Liver (tissue), 9 donors: ENCODE measurements around the gene KRTAP16-1. TPM values are rescaled to one million over a fixed set of nuclear protein-coding genes. Genes with fewer than 3 reads are reported as not detected.

Experiments
- DNase-seq: peaks from one replicate; pipeline ENCODE4 v3.0.0-alpha.2; 2017; ENCODE audit warnings: low spot score
- H3K27ac ChIP-seq, 2 donors: one replicate each; pipeline ENCODE4 v1.7.0; 2013; ENCODE audit warnings: inconsistent platforms in 2 of 2, low read length in 2 of 2, control low read depth in 1 of 2, low read depth in 1 of 2, mild to moderate bottlenecking in 1 of 2
- H3K27me3 ChIP-seq, 4 donors: one replicate each; pipeline versions ENCODE4 v1.6.1 to v1.7.0; 2013; ENCODE audit warnings: low read length in 3 of 4, inconsistent platforms in 1 of 4, mild to moderate bottlenecking in 1 of 4, moderate library complexity in 1 of 4; ENCODE audit not compliant: control insufficient read depth in 4 of 4, insufficient read depth in 4 of 4
- H3K36me3 ChIP-seq, 4 donors: one replicate each; pipeline versions ENCODE4 v1.6.1 to v1.7.0; 2013; ENCODE audit warnings: low read length in 3 of 4, mild to moderate bottlenecking in 3 of 4, low read depth in 1 of 4, moderate library complexity in 1 of 4; ENCODE audit not compliant: control insufficient read depth in 4 of 4, insufficient read depth in 3 of 4
- H3K4me1 ChIP-seq, 4 donors: one replicate each; pipeline versions ENCODE4 v1.6.1 to v1.7.0; 2013; ENCODE audit warnings: low read length in 3 of 4, mild to moderate bottlenecking in 3 of 4, moderate library complexity in 1 of 4; ENCODE audit not compliant: control insufficient read depth in 4 of 4, insufficient read depth in 4 of 4
- H3K4me3 ChIP-seq, 3 donors: one replicate each; pipeline versions ENCODE4 v1.6.1 to v1.7.0; 2013; ENCODE audit warnings: low read length in 3 of 3, control low read depth in 1 of 3, low read depth in 1 of 3, mild to moderate bottlenecking in 1 of 3
- H3K9ac ChIP-seq, 2 donors: one replicate each; pipeline ENCODE4 v1.7.0; 2013; ENCODE audit warnings: low read length in 2 of 2, mild to moderate bottlenecking in 2 of 2, moderate library complexity in 2 of 2, control low read depth in 1 of 2, low read depth in 1 of 2
- H3K9me3 ChIP-seq, 4 donors: one replicate each; pipeline versions ENCODE4 v1.6.1 to v1.7.0; 2013; ENCODE audit warnings: low read length in 3 of 4; ENCODE audit not compliant: control insufficient read depth in 4 of 4
- ATF3 ChIP-seq: IDR thresholded peaks from 2 replicates; pipeline ENCODE4 v1.6.1; 2016; ENCODE audit warnings: antibody characterized with exemption
- CTCF ChIP-seq: fragments of 150-350 bp; IDR thresholded peaks from 2 replicates; pipeline ENCODE4 v1.5.1; 2017; ENCODE audit warnings: improper control_type of control experiment, low read depth, low read length; ENCODE audit not compliant: missing input control
- EGR1 ChIP-seq, 2 donors: IDR thresholded peaks; 2 replicates each; pipeline ENCODE4 v1.6.1; 2016 to 2018; ENCODE audit warnings: antibody characterized with exemption in 2 of 2, low read depth in 2 of 2
- FOXA1 ChIP-seq: IDR thresholded peaks from 2 replicates; pipeline ENCODE4 v1.6.1; 2016; ENCODE audit warnings: antibody characterized with exemption
- FOXA2 ChIP-seq: IDR thresholded peaks from 2 replicates; pipeline ENCODE4 v1.6.1; 2016; ENCODE audit warnings: antibody characterized with exemption
- GABPA ChIP-seq, 2 donors: IDR thresholded peaks in 1 of 2; conservative IDR thresholded peaks in 1 of 2; 2 replicates each; pipeline ENCODE4 v1.6.1; 2016; ENCODE audit warnings: antibody characterized with exemption in 2 of 2, mild to moderate bottlenecking in 1 of 2, moderate library complexity in 1 of 2
- HNF4A ChIP-seq, 2 donors: conservative IDR thresholded peaks; 2 replicates each; pipeline ENCODE4 v1.6.1; 2016; ENCODE audit warnings: antibody characterized with exemption in 2 of 2, mild to moderate bottlenecking in 2 of 2
- HNF4G ChIP-seq: IDR thresholded peaks from 2 replicates; pipeline ENCODE4 v1.6.1; 2016; ENCODE audit warnings: antibody characterized with exemption
- JUND ChIP-seq, 2 donors: IDR thresholded peaks; 2 replicates each; pipeline ENCODE4 v1.6.1; 2016; ENCODE audit warnings: antibody characterized with exemption in 2 of 2
- MAX ChIP-seq: IDR thresholded peaks from 2 replicates; pipeline ENCODE4 v1.6.1; 2016; ENCODE audit warnings: antibody characterized with exemption
- NR2F2 ChIP-seq: IDR thresholded peaks from 2 replicates; pipeline ENCODE4 v1.6.1; 2016; ENCODE audit warnings: antibody characterized with exemption
- REST ChIP-seq: IDR thresholded peaks from 2 replicates; pipeline ENCODE4 v1.6.1; 2016; ENCODE audit warnings: antibody characterized with exemption, mild to moderate bottlenecking
- RXRA ChIP-seq, 2 donors: IDR thresholded peaks; 2 replicates each; pipeline ENCODE4 v1.6.1; 2017 to 2018; ENCODE audit warnings: antibody characterized with exemption in 2 of 2, mild to moderate bottlenecking in 1 of 2
- SP1 ChIP-seq: IDR thresholded peaks from 2 replicates; pipeline ENCODE4 v1.6.1; 2018; ENCODE audit warnings: antibody characterized with exemption, mild to moderate bottlenecking
- TAF1 ChIP-seq: conservative IDR thresholded peaks from 2 replicates; pipeline ENCODE4 v1.6.1; 2016; ENCODE audit warnings: antibody characterized with exemption, mild to moderate bottlenecking
- YY1 ChIP-seq: IDR thresholded peaks from 2 replicates; pipeline ENCODE4 v1.6.1; 2016; ENCODE audit warnings: antibody characterized with exemption, mild to moderate bottlenecking
- ZBTB33 ChIP-seq: IDR thresholded peaks from 2 replicates; pipeline ENCODE4 v1.6.1; 2016; ENCODE audit warnings: antibody characterized with exemption
- WGBS: extraction: QIAGEN DNeasy Blood & Tissue Kit; methylation state at CpG from one replicate; pipeline ENCODE4 v1.1.7; 2013; 5-methylcytosine and 5-hydroxymethylcytosine counted together
- polyA plus RNA-seq, 2 donors: library from polyadenylated mRNA; stranded (reverse) in 1 of 2; unstranded in 1 of 2; fragments of 200-250 nt in 1 of 2; fragments of >200 nt in 1 of 2; fragmentation: Nextera tagmentation in 1 of 2; extraction: Ambion mirVana in 1 of 2; gene quantifications; one replicate each; pipeline versions ENCODE4 v1.2.1 to v1.2.3, GENCODE V29; 2013 to 2015
- total RNA-seq, 2 donors: library from RNA; depleted of rRNA; stranded (reverse); fragments of >200 nt; gene quantifications; one replicate each; pipeline ENCODE4 v1.2.3, GENCODE V29; 2014
- donor health status: healthy.
- donor health status: healthy.
- donor health status: healthy.
- donor health status: healthy.
- donor health status: healthy.

Gene KRTAP16-1
- total and polyA plus RNA-seq, 4 donors, result not detected

- no peaks in the 10 kb centered on the region for H3K4me1 ChIP-seq
- TF ChIP-seq NR2F2 (no peak), GABPA (IDR thresholded peaks at IDR 0.05 in 1 of 2, conservative IDR thresholded peaks at IDR 0.05 in 1 of 2) (no peak), HNF4A (conservative IDR thresholded peaks at IDR 0.05) (no peak), FOXA2 (no peak), YY1 (no peak), SP1 (no peak), FOXA1 (no peak), RXRA (IDR thresholded peaks at IDR 0.05) (no peak), EGR1 (IDR thresholded peaks at IDR 0.05; ENCODE audit: low read depth in 2 of 2) (no peak), MAX (no peak), TAF1 (no peak), HNF4G (no peak), ZBTB33 (no peak)
- H3K4me3 ChIP-seq, result no peak overlapping the region
- 57% methylated on average over 3 of the region's 3 CpGs for WGBS
- peaks cover 0 to 3% (median 0%) of the 10 kb centered on the region in 4 donors for H3K27me3 ChIP-seq
- H3K9me3 ChIP-seq, result peaks cover 0 to 3% (median 0%) of the 10 kb centered on the region in 4 donors
- DNase-seq, result no peak
- H3K27ac ChIP-seq, result no peak overlapping the region
- H3K9ac ChIP-seq, result no peak overlapping the region
- H3K36me3 ChIP-seq, result no peaks in the 10 kb centered on the region
These were observed 25.1 kb downstream of the KRTAP16-1 start for GRCh38 chr17:41284043-41284442.

- TF ChIP-seq GABPA (IDR thresholded peaks at IDR 0.05 in 1 of 2, conservative IDR thresholded peaks at IDR 0.05 in 1 of 2) (no peak), FOXA1 (no peak), CTCF (no peak), RXRA (IDR thresholded peaks at IDR 0.05) (no peak), HNF4A (conservative IDR thresholded peaks at IDR 0.05) (no peak), HNF4G (no peak), SP1 (no peak), ZBTB33 (no peak), MAX (no peak), REST (no peak), ATF3 (no peak), NR2F2 (no peak), JUND (IDR thresholded peaks at IDR 0.05) (no peak)
- Histone ChIP-seq H3K36me3 (no peaks in the 10 kb centered on the region), H3K9me3 (peaks cover 0 to 3% (median 0%) of the 10 kb centered on the region in 4 donors), H3K9ac (no peak overlapping the region), H3K27me3 (peaks cover 0 to 3% (median under 1%) of the 10 kb centered on the region in 4 donors), H3K4me3 (no peak overlapping the region), H3K27ac (no peak overlapping the region), H3K4me1 (no peaks in the 10 kb centered on the region)
- DNase-seq, result no peak
- 86% methylated on average over 3 of the region's 3 CpGs for WGBS
These were observed 30.7 kb downstream of the KRTAP16-1 start for GRCh38 chr17:41278176-41278955.
